PC-3 (cell line): ENCODE data around the gene UBA7. TPM values are rescaled to one million over a fixed set of nuclear protein-coding genes. Genes with fewer than 3 reads are reported as not detected.
A peak's percentile ranks its signal among the peaks of the same experiment; 100 is the strongest.
"Not testable (repeated sequence)": the region's sequence is repeated elsewhere in the genome, so short reads cannot be mapped to it uniquely, and the experiment has no call there.

ENCODE experiments used
- ATAC-seq: fragments of 200-7000 bp; cut with Tn5 transposase; 2 replicates; pipeline ENCODE4 v1.9.1; 2020; ENCODE audit warnings: mild to moderate bottlenecking, moderate library complexity
- BruUV-seq: library from RNA; stranded (reverse); fragments of 400-500 nt; replicated peaks from 2 replicates; lab custom pipeline; 2021; lab: Mats Ljungman, UMichigan
- CTCF ChIA-PET: fragments of 300-600 bp; sonication (Branson Sonifier 250); formaldehyde crosslinking; loops from one replicate; lab custom pipeline; 2022; ENCODE audit warnings: antibody characterized with exemption; lab: Charles Lee
- POLR2A ChIA-PET: fragments of 300-600 bp; sonication (Branson Sonifier 250); formaldehyde crosslinking; loops from one replicate; lab custom pipeline; 2022; ENCODE audit warnings: antibody characterized with exemption; ENCODE audit not compliant: unreplicated experiment; lab: Charles Lee
- DNase-seq: peaks from one replicate; pipeline ENCODE4 v3.0.0-alpha.2; 2015
- H2AFZ ChIP-seq: fragments of 300-600 bp; sonication (generic); 2 replicates; pipeline ENCODE4 v1.6.0; 2016; ENCODE audit warnings: antibody characterized with exemption, low read length
- H3F3A ChIP-seq: fragments of 300-600 bp; sonication (generic); one replicate; pipeline ENCODE4 v1.6.0; 2017; ENCODE audit warnings: antibody characterized with exemption, low read length, control low read depth, mild to moderate bottlenecking; ENCODE audit not compliant: unreplicated experiment
- H3K27ac ChIP-seq: fragments of 300-600 bp; sonication (generic); 2 replicates; pipeline ENCODE4 v1.5.1; 2016; ENCODE audit warnings: mild to moderate bottlenecking, low read length
- H3K27me3 ChIP-seq: fragments of 300-600 bp; sonication (generic); 2 replicates; pipeline ENCODE4 v1.6.1; 2016; ENCODE audit warnings: low read length, mixed read lengths
- H3K36me3 ChIP-seq: fragments of 300-600 bp; sonication (generic); 2 replicates; pipeline ENCODE4 v1.6.1; 2016; ENCODE audit warnings: low read depth, mixed run types, low read length, mixed read lengths
- H3K4me1 ChIP-seq: fragments of 300-600 bp; sonication (generic); 2 replicates; pipeline ENCODE4 v1.5.1; 2016; ENCODE audit warnings: low read length; ENCODE audit not compliant: insufficient read depth
- H3K4me2 ChIP-seq: fragments of 300-600 bp; sonication (generic); 2 replicates; pipeline ENCODE4 v1.6.0; 2016; ENCODE audit warnings: low read length
- H3K4me3 ChIP-seq: fragments of 300-600 bp; sonication (generic); 2 replicates; pipeline ENCODE4 v1.5.1; 2016; ENCODE audit warnings: mild to moderate bottlenecking, low read length, mixed read lengths
- H3K79me2 ChIP-seq: fragments of 300-600 bp; sonication (generic); 2 replicates; pipeline ENCODE4 v1.6.1; 2017; ENCODE audit warnings: low read length, mixed read lengths
- H3K9ac ChIP-seq: fragments of 300-600 bp; sonication (generic); 2 replicates; pipeline ENCODE4 v1.6.0; 2016; ENCODE audit warnings: mild to moderate bottlenecking, low read length
- H3K9me2 ChIP-seq: fragments of 300-600 bp; sonication (generic); replicated peaks from 2 replicates; pipeline ENCODE4 v1.6.1; 2016; ENCODE audit warnings: mixed run types, low read length, mixed read lengths
- H3K9me3 ChIP-seq: fragments of 300-600 bp; sonication (generic); 2 replicates; pipeline ENCODE4 v1.6.1; 2016; ENCODE audit warnings: low read length, mixed read lengths
- H4K20me1 ChIP-seq: fragments of 300-600 bp; sonication (generic); 2 replicates; pipeline ENCODE4 v1.6.1; 2016; ENCODE audit warnings: low read length, mixed read lengths
- CTCF ChIP-seq: fragments of 300-600 bp; sonication (generic); conservative IDR thresholded peaks from 2 replicates; pipeline ENCODE4 v1.5.1; 2017; ENCODE audit warnings: antibody characterized with exemption, low read depth, mild to moderate bottlenecking, low read length
- EZH2 ChIP-seq: fragments of 300-600 bp; sonication (generic); IDR thresholded peaks from one replicate; pipeline ENCODE4 v1.6.1; 2017; ENCODE audit warnings: antibody characterized with exemption, mild to moderate bottlenecking, low read length; ENCODE audit not compliant: unreplicated experiment
- EZH2phosphoT487 ChIP-seq: fragments of 300-600 bp; sonication (generic); IDR thresholded peaks from 2 replicates; pipeline ENCODE4 v1.6.1; 2018; ENCODE audit warnings: mild to moderate bottlenecking, antibody characterized with exemption, low read length, borderline replicate concordance
- intact Hi-C: fragments of 100-400 bp; cut with micrococcal nuclease; formaldehyde crosslinking; loops from 2 replicates; pipeline ENCODE4 v1.9.0; 2023
- total RNA-seq: library from RNA; depleted of rRNA; stranded (reverse); fragments of >200 nt; gene quantifications from 2 replicates; pipeline ENCODE4 v1.2.3, GENCODE V29; 2014

Gene UBA7
- total RNA-seq, 1 experiment from 2014 or later, result 3.6 TPM

GRCh38 chr3:49785565-49786356 lies 28.0 kb downstream of the UBA7 start:
- peak; percentile 49 for ATAC-seq
- H3K27me3 ChIP-seq, result no peaks in the 10 kb centered on the region
- no peaks in the 10 kb centered on the region for H3F3A ChIP-seq
- TF ChIP-seq CTCF (no peak), EZH2phosphoT487 (no peak), EZH2 (no peak)
- CTCF ChIA-PET, result interaction anchor here (1.2 kb wide), 1 partner anchor 84 kb away, joined by 3 read pairs; no protein-coding TSS in a partner anchor
- H3K9me3 ChIP-seq, result no peaks in the 10 kb centered on the region
- no peaks in the 10 kb centered on the region for H3K9me2 ChIP-seq
- peak overlapping the region; percentile 90 for H2AFZ ChIP-seq
- DNase-seq, result peak; percentile 25
- H3K4me3 ChIP-seq, result peak overlapping the region; percentile 87
- intact Hi-C loops, result loop anchor here (1.0 to 5.0 kb wide), 2 partner anchors 61 to 117 kb away; partner anchors contain the start of gene MST1R
- peak overlapping the region; percentile 93 for H3K4me2 ChIP-seq
- H3K36me3 ChIP-seq, result peaks cover 5% of the 10 kb centered on the region; the same call in 1 of the 2 replicates
- H4K20me1 ChIP-seq, result no peaks in the 10 kb centered on the region
- peaks cover 14% of the 10 kb centered on the region for H3K4me1 ChIP-seq
- H3K79me2 ChIP-seq, result peaks cover 52% of the 10 kb centered on the region
- TSS peak; percentile 50 for BruUV-seq
- peak overlapping the region; percentile 92 for H3K9ac ChIP-seq
- POLR2A ChIA-PET, result interaction anchor here (0.6 to 0.7 kb wide), 2 partner anchors 14 to 119 kb away, joined by 3 to 6 read pairs; no protein-coding TSS in a partner anchor
- H3K27ac ChIP-seq, result peak overlapping the region; percentile 45

- H3K27ac ChIP-seq, CTCF ChIA-PET, H3K9me2 ChIP-seq, DNase-seq, H3F3A ChIP-seq, H4K20me1 ChIP-seq, H3K27me3 ChIP-seq, BruUV-seq, H3K4me3 ChIP-seq, H3K4me2 ChIP-seq, intact Hi-C loops, H3K9ac ChIP-seq, ATAC-seq, H3K9me3 ChIP-seq, H2AFZ ChIP-seq: not testable (repeated sequence)
- Histone ChIP-seq H3K4me1 (peaks cover 14% of the 10 kb centered on the region), H3K36me3 (peaks cover 12% of the 10 kb centered on the region; the same call in 1 of the 2 replicates), H3K79me2 (peaks cover 84% of the 10 kb centered on the region)
- POLR2A ChIA-PET, result interaction anchor here (0.6 kb wide), 1 partner anchor 319 kb away, joined by 3 read pairs; no protein-coding TSS in a partner anchor
Observed at GRCh38 chr3:49782277-49782676, 31.5 kb downstream of the UBA7 start.

- Histone ChIP-seq H3K9me3 (no peaks in the 10 kb centered on the region), H3K4me1 (peaks cover 7% of the 10 kb centered on the region; the same call in 1 of the 2 replicates), H3K36me3 (peaks cover 12% of the 10 kb centered on the region; the same call in 1 of the 2 replicates), H3K4me3 (no peak overlapping the region), H3K27ac (no peak overlapping the region), H3K9ac (no peak overlapping the region), H3F3A (no peaks in the 10 kb centered on the region), H4K20me1 (no peaks in the 10 kb centered on the region), H3K9me2 (no peaks in the 10 kb centered on the region), H3K4me2 (no peak overlapping the region), H3K79me2 (peaks cover 91% of the 10 kb centered on the region), H3K27me3 (no peaks in the 10 kb centered on the region), H2AFZ (no peak overlapping the region)
- no TSS peak for BruUV-seq
- TF ChIP-seq EZH2 (no peak), EZH2phosphoT487 (no peak), CTCF (no peak)
- intact Hi-C loops, result no loop called here
- POLR2A ChIA-PET, result interaction anchor here (0.6 kb wide), 1 partner anchor 320 kb away, joined by 3 read pairs; no protein-coding TSS in a partner anchor
- ATAC-seq (no peak), DNase-seq (no peak)
- CTCF ChIA-PET, result no interaction called here
Observed at GRCh38 chr3:49781415-49782199, 32.1 kb downstream of the UBA7 start.

- H3K36me3 ChIP-seq, result peaks cover 12% of the 10 kb centered on the region; the same call in 1 of the 2 replicates
- H3K27me3 ChIP-seq, H4K20me1 ChIP-seq, BruUV-seq, H3F3A ChIP-seq, H3K9me3 ChIP-seq, H3K27ac ChIP-seq, intact Hi-C loops, H2AFZ ChIP-seq, H3K4me2 ChIP-seq, H3K4me3 ChIP-seq, POLR2A ChIA-PET, ATAC-seq, DNase-seq, CTCF ChIA-PET, H3K9ac ChIP-seq, H3K4me1 ChIP-seq, H3K9me2 ChIP-seq: not testable (repeated sequence)
- H3K79me2 ChIP-seq, result peaks cover 93% of the 10 kb centered on the region
Observed at GRCh38 chr3:49780975-49781365, 32.8 kb downstream of the UBA7 start.
